ENCODE data around the gene CYFIP1. TPM values are rescaled to one million over a fixed set of nuclear protein-coding genes. Genes with fewer than 3 reads are reported as not detected.

CYFIP1 gene
- total and polyA plus RNA-seq, 10 of the 15 experiments (the other 5 are each of a cell fraction or from before 2014, with no cell fraction given) = 3.5 to 46.2 (median 28.3) TPM

DNA sequence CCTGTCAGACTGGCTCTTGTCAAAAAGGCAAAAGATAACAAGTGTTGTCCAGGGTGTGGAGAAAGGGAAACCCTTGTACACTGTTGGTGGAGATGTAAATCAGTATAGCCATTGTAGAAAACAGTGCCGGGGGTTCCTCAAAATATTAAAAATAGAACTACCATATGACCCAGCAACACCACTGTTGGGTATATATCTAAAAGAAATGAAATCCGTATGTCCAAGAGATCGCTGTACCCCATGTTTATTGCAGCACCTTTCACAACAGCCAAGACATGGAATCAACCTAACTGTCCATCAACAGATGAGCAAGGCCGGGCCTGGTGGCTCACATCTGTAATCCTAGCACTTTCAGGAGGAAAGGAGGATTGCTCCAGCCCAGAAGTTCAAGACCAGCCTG, 6.2 kb downstream of the CYFIP1 start (continued):
- no peak for TF ChIP-seq NR2C1 (IDR thresholded peaks at IDR 0.05)
- no peak for TF ChIP-seq NKRF (conservative IDR thresholded peaks at IDR 0.05)
- TF ChIP-seq TCF12 (IDR thresholded peaks at IDR 0.05; ENCODE audit: low read depth, low read length) = no peak
- no peak for TF ChIP-seq MEF2A (IDR thresholded peaks at IDR 0.05; ENCODE audit: insufficient read depth, low read depth, low read length)

GRCh38 chr15:22973286-22973685, 6.9 kb downstream of the CYFIP1 start:
- DNase-seq (ENCODE audit: low read depth, low spot score) (peak; percentile 42), ATAC-seq (peak; percentile 91), FAIRE-seq (no peak)
- Histone ChIP-seq H3K4me3 (no peak overlapping the region), H2AFZ (ENCODE audit: control insufficient read depth, low read depth, low read length) (no peak overlapping the region), H3K27ac (ENCODE audit: control insufficient read depth, insufficient read depth) (peak overlapping the region; percentile 12), H3K27me3 (replicated peaks in 1 of 2; ENCODE audit: control insufficient read depth in 2 of 2, insufficient read depth in 2 of 2, low read length in 1 of 2) (no peaks in the 10 kb centered on the region), H3K9ac (ENCODE audit: control insufficient read depth, insufficient read depth, low read length) (no peak overlapping the region), H3K9me3 (replicated peaks; ENCODE audit: control insufficient read depth, insufficient read depth, low read length) (no peaks in the 10 kb centered on the region; the same call in 1 of the 3 replicates), H3K4me1 (ENCODE audit: control insufficient read depth, insufficient read depth, low read length) (peaks cover 19% of the 10 kb centered on the region), H4K20me1 (ENCODE audit: control insufficient read depth, insufficient read depth) (no peaks in the 10 kb centered on the region), H3K36me3 (ENCODE audit: control insufficient read depth in 2 of 2, insufficient read depth in 2 of 2, low read length in 1 of 2) (no peaks in the 10 kb centered on the region), H3K4me2 (ENCODE audit: control insufficient read depth, insufficient read depth) (peak overlapping the region; percentile 35; the same call in 1 of the 2 replicates), H3K79me2 (ENCODE audit: control insufficient read depth, insufficient read depth, low read length) (peaks cover 34% of the 10 kb centered on the region)
- no TSS peak for BruUV-seq (replicated peaks)
- intact Hi-C loops (cut with micrococcal nuclease; ENCODE audit: unreplicated experiment) = loop anchor here (10.0 kb wide), 1 partner anchor 118 kb away; no protein-coding TSS in a partner anchor
- WGBS (ENCODE audit: insufficient coverage, insufficient replicate concordance, low lambda C conversion rate, missing lambda C conversion rate) = 43% methylated on average over 4 of the region's 5 CpGs
- in situ Hi-C loops (cut with MboI) = no loop called here
- RAD21 ChIA-PET (ENCODE audit: unreplicated experiment) = no interaction called here
- POLR2A ChIA-PET = no interaction called here
- SMC1A ChIA-PET (ENCODE audit: uncharacterized antibody, unreplicated experiment) = no interaction called here
- CTCF ChIA-PET = no interaction called here
- TF ChIP-seq ETV6 (conservative IDR thresholded peaks at IDR 0.05 in 1 of 2, IDR thresholded peaks at IDR 0.05 in 1 of 2; ENCODE audit: borderline replicate concordance in 1 of 2, low read depth in 1 of 2) (no peak), SMC3 (IDR thresholded peaks at IDR 0.05; ENCODE audit: borderline replicate concordance, low read length) (no peak), MTA2 (IDR thresholded peaks at IDR 0.05; ENCODE audit: low read depth) (no peak), IRF3 (IDR thresholded peaks at IDR 0.05) (no peak), MTA3 (IDR thresholded peaks at IDR 0.05; ENCODE audit: borderline replicate concordance, low read length) (no peak)
- TF ChIP-seq, protein P1, sequence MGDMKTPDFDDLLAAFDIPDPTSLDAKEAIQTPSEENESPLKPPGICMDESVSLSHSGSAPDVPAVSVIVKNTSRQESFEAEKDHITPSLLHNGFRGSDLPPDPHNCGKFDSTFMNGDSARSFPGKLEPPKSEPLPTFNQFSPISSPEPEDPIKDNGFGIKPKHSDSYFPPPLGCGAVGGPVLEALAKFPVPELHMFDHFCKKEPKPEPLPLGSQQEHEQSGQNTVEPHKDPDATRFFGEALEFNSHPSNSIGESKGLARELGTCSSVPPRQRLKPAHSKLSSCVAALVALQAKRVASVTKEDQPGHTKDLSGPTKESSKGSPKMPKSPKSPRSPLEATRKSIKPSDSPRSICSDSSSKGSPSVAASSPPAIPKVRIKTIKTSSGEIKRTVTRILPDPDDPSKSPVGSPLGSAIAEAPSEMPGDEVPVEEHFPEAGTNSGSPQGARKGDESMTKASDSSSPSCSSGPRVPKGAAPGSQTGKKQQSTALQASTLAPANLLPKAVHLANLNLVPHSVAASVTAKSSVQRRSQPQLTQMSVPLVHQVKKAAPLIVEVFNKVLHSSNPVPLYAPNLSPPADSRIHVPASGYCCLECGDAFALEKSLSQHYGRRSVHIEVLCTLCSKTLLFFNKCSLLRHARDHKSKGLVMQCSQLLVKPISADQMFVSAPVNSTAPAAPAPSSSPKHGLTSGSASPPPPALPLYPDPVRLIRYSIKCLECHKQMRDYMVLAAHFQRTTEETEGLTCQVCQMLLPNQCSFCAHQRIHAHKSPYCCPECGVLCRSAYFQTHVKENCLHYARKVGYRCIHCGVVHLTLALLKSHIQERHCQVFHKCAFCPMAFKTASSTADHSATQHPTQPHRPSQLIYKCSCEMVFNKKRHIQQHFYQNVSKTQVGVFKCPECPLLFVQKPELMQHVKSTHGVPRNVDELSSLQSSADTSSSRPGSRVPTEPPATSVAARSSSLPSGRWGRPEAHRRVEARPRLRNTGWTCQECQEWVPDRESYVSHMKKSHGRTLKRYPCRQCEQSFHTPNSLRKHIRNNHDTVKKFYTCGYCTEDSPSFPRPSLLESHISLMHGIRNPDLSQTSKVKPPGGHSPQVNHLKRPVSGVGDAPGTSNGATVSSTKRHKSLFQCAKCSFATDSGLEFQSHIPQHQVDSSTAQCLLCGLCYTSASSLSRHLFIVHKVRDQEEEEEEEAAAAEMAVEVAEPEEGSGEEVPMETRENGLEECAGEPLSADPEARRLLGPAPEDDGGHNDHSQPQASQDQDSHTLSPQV (IDR thresholded peaks at IDR 0.05) = no peak
- TF ChIP-seq, protein P2, sequence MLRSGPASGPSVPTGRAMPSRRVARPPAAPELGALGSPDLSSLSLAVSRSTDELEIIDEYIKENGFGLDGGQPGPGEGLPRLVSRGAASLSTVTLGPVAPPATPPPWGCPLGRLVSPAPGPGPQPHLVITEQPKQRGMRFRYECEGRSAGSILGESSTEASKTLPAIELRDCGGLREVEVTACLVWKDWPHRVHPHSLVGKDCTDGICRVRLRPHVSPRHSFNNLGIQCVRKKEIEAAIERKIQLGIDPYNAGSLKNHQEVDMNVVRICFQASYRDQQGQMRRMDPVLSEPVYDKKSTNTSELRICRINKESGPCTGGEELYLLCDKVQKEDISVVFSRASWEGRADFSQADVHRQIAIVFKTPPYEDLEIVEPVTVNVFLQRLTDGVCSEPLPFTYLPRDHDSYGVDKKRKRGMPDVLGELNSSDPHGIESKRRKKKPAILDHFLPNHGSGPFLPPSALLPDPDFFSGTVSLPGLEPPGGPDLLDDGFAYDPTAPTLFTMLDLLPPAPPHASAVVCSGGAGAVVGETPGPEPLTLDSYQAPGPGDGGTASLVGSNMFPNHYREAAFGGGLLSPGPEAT (IDR thresholded peaks at IDR 0.05; ENCODE audit: low read depth) = peak; percentile 31; the same call in 1 of the 2 replicates
- TF ChIP-seq, protein P3, sequence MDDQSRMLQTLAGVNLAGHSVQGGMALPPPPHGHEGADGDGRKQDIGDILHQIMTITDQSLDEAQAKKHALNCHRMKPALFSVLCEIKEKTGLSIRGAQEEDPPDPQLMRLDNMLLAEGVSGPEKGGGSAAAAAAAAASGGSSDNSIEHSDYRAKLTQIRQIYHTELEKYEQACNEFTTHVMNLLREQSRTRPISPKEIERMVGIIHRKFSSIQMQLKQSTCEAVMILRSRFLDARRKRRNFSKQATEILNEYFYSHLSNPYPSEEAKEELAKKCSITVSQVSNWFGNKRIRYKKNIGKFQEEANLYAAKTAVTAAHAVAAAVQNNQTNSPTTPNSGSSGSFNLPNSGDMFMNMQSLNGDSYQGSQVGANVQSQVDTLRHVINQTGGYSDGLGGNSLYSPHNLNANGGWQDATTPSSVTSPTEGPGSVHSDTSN (IDR thresholded peaks at IDR 0.05; ENCODE audit: insufficient replicate concordance, low read depth, low read length) = no peak

Measured in GM12878 (cell line).